A673 (cell line): ENCODE measurements around the gene SPINK4. TPM values are rescaled to one million over a fixed set of nuclear protein-coding genes. Genes with fewer than 3 reads are reported as not detected.
A peak's percentile ranks its signal among the peaks of the same experiment; 100 is the strongest.

Experiments
- BruUV-seq: library from RNA; stranded (reverse); fragments of 400-500 nt; replicated peaks from 2 replicates; lab custom pipeline; 2021; lab: Mats Ljungman, UMichigan
- CTCF ChIA-PET: fragments of 300-600 bp; sonication (Branson Sonifier 250); formaldehyde crosslinking; loops from one replicate; lab custom pipeline; 2022; ENCODE audit warnings: antibody characterized with exemption; lab: Charles Lee
- POLR2A ChIA-PET: fragments of 300-600 bp; sonication (Branson Sonifier 250); formaldehyde crosslinking; loops from one replicate; lab custom pipeline; 2022; ENCODE audit warnings: antibody characterized with exemption; ENCODE audit not compliant: low non-redundant PET; lab: Charles Lee
- DNase-seq: peaks from one replicate; pipeline ENCODE4 v3.0.0-alpha.2; 2015; ENCODE audit warnings: low spot score
- H3K27ac ChIP-seq: fragments of 200-600 bp; sonication (generic); 2 replicates; pipeline ENCODE4 v1.5.1; 2016; ENCODE audit warnings: mixed run types, low read depth, mild to moderate bottlenecking, mixed read lengths, antibody characterized with exemption, low read length; ENCODE audit not compliant: poor library complexity, severe bottlenecking
- H3K27me3 ChIP-seq: fragments of 200-600 bp; sonication (generic); replicated peaks from 2 replicates; pipeline ENCODE4 v1.6.1; 2017; ENCODE audit warnings: mixed run types, low read depth, mild to moderate bottlenecking, mixed read lengths, antibody characterized with exemption, low read length; ENCODE audit not compliant: insufficient read depth, poor library complexity
- H3K36me3 ChIP-seq: fragments of 200-600 bp; sonication (generic); 2 replicates; pipeline ENCODE4 v1.6.1; 2016; ENCODE audit warnings: mixed run types, mild to moderate bottlenecking, mixed read lengths, antibody characterized with exemption, low read length; ENCODE audit not compliant: insufficient read depth, poor library complexity, severe bottlenecking
- H3K4me1 ChIP-seq: fragments of 200-600 bp; sonication (generic); 2 replicates; pipeline ENCODE4 v1.6.1; 2017; ENCODE audit warnings: mixed run types, mild to moderate bottlenecking, mixed read lengths, antibody characterized with exemption, low read length; ENCODE audit not compliant: insufficient read depth, poor library complexity, severe bottlenecking
- H3K4me3 ChIP-seq: fragments of 200-600 bp; sonication (generic); 2 replicates; pipeline ENCODE4 v1.5.1; 2016; ENCODE audit warnings: low read depth, mixed run types, mild to moderate bottlenecking, mixed read lengths, low read length; ENCODE audit not compliant: poor library complexity, severe bottlenecking
- H3K9me3 ChIP-seq: fragments of 200-600 bp; sonication (generic); 2 replicates; pipeline ENCODE4 v1.6.1; 2016; ENCODE audit warnings: mixed run types, low read depth, mild to moderate bottlenecking, mixed read lengths, antibody characterized with exemption, low read length; ENCODE audit not compliant: poor library complexity, severe bottlenecking
- EZH2 ChIP-seq: fragments of 200-600 bp; sonication (generic); IDR thresholded peaks from 2 replicates; pipeline ENCODE4 v1.6.1; 2017; ENCODE audit warnings: borderline replicate concordance, low read depth, mild to moderate bottlenecking, mixed read lengths, antibody characterized with exemption, low read length; ENCODE audit not compliant: poor library complexity, severe bottlenecking
- intact Hi-C: fragments of 100-400 bp; cut with micrococcal nuclease; formaldehyde crosslinking; loops from one replicate; pipeline ENCODE4 v1.10.0; 2022; ENCODE audit not compliant: unreplicated experiment
- total RNA-seq: library from RNA; stranded (reverse); gene quantifications from 2 replicates; pipeline ENCODE4 v1.2.3, GENCODE V29; 2021
- TF ChIP-seq, protein P1 (sequence below): fragments of 300-800, 200-600 bp; sonication (generic); conservative IDR thresholded peaks from 2 replicates; pipeline ENCODE4 v1.5.1; 2017; ENCODE audit warnings: low read depth, mild to moderate bottlenecking, antibody characterized with exemption, low read length, moderate library complexity, mixed read lengths

SPINK4 gene
- total RNA-seq, 1 experiment from 2014 or later: not detected

DNA sequence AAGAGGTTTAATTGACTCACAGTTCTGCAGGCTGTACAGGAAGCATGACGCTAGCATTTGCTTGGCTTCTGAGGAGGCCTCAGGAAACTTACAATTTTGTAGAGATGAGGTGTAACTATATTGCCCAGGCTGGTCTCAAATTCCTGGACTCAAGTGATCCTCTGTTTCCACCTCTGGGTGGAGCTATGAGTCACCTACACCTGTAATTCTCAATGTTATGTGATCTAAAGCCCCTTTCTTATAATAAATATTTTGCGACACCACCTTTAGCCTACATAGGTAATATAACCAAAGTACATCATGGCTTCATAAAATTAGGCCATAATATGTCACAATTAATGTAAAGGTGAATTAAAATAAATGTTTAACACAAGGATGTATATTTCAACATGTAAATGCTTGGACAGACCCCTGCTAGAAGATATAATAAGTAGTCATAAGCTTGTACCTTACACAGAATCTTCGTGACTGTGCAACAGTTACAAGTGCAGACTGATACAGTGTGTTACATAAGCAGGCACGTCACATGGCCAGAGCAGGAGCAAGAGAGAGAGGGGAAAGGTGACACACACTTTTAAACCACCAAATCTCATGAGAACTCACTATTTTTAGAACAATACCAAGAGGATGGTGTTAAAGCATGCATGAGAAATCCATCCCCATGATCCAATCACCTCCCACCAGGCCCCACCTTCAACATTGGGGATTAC lies 29.8 kb upstream of the SPINK4 start:
- Histone ChIP-seq H3K36me3 (no peaks in the 10 kb centered on the region), H3K27me3 (no peaks in the 10 kb centered on the region), H3K4me1 (no peaks in the 10 kb centered on the region), H3K4me3 (no peak overlapping the region), H3K9me3 (no peaks in the 10 kb centered on the region), H3K27ac (no peak overlapping the region)
- DNase-seq: no peak
- intact Hi-C loops: no loop called here
- POLR2A ChIA-PET: no interaction called here
- no peak for TF ChIP-seq EZH2
- no TSS peak for BruUV-seq
- CTCF ChIA-PET: no interaction called here

DNA sequence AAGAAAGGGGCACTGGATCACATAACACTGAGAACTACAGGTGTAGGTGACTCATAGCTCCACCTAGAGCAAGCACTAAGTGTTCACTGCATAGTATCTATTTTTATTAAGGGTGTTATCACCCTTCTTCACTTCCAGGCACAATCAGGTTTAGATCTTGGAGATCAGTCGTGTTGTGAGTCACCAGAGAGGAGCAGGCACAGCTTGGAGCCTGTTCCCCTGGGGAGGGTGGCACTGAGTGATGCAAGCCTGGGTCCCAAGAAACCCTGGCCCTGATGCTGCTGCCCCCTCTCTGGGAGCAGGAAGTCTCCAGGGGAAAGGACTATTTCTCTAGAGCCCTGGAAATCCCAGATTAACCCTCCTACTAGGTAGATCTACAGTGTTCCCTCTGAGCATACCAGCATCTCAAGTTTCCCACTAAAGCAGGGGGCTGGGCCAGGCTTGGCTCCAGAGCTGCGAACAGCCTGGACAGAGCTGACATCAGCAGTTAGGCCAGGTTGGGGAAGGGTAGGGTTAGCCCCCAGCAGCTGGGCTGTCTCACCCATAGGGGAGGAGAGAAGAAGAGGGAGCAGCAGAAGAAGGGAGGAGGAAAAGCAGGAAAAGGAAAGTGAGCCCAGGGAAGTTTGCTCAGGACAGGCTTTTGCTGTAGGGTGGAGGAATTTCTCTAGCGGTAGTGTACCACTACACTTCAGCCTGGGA lies 28.1 kb upstream of the SPINK4 start:
- Histone ChIP-seq H3K9me3 (no peaks in the 10 kb centered on the region), H3K27me3 (no peaks in the 10 kb centered on the region), H3K4me3 (no peak overlapping the region), H3K36me3 (no peaks in the 10 kb centered on the region), H3K4me1 (no peaks in the 10 kb centered on the region), H3K27ac (no peak overlapping the region)
- POLR2A ChIA-PET: no interaction called here
- no TSS peak for BruUV-seq
- CTCF ChIA-PET: no interaction called here
- no peak for TF ChIP-seq EZH2
- TF ChIP-seq, protein P1, sequence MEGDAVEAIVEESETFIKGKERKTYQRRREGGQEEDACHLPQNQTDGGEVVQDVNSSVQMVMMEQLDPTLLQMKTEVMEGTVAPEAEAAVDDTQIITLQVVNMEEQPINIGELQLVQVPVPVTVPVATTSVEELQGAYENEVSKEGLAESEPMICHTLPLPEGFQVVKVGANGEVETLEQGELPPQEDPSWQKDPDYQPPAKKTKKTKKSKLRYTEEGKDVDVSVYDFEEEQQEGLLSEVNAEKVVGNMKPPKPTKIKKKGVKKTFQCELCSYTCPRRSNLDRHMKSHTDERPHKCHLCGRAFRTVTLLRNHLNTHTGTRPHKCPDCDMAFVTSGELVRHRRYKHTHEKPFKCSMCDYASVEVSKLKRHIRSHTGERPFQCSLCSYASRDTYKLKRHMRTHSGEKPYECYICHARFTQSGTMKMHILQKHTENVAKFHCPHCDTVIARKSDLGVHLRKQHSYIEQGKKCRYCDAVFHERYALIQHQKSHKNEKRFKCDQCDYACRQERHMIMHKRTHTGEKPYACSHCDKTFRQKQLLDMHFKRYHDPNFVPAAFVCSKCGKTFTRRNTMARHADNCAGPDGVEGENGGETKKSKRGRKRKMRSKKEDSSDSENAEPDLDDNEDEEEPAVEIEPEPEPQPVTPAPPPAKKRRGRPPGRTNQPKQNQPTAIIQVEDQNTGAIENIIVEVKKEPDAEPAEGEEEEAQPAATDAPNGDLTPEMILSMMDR: no peak
- peak; percentile 35 for DNase-seq
- intact Hi-C loops: no loop called here

DNA sequence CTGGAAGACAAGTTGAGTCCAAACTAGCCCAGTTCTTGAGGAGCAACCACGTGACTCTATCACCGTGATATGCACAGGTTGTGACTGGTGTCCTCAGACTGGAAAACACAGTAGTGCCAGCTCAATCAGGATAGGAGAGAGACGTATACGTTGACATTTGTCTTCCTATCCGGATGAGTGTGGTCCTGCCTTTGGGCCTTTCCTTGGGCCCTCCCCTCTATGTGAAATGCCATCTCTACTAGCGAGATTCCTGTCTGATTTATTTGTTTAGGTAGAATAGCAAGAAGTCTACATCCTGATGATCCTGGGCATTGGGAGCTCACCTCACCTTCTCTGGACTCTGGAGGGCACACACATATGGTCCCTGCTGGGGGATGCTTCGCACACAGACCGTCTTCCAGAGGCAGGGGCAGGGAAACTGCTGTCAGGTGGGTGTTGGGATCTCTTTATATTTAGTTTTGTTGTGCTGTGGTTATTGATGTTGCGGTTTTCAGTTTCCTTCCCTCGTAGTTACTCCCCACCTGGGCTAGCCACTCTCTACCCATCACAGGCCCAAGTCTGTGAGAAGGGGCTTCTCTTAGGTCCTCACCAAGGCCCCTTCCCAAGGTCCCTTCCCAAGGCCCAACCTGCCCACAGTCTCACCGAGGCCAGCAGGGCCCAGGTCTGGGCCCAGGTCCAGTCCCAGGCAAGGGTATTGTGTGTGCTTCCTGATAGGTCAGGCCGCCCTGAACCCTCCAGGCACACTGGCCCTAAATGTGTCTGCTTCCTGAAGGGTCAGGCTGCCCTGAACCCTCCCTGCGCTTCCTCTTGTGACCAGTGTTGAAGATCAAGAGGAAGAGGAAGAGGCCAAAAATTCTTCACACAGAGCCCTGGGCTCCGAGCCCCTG lies 19.0 kb upstream of the SPINK4 start:
- intact Hi-C loops: loop anchor here (5.0 to 10.0 kb wide), 2 partner anchors 54 to 636 kb away; partner anchors contain the start of gene B4GALT1
- peaks cover 7% of the 10 kb centered on the region for H3K4me1 ChIP-seq
- CTCF ChIA-PET: no interaction called here

More for the DNA sequence above, 19.0 kb upstream of the SPINK4 start:
- POLR2A ChIA-PET: interaction anchor here (0.7 kb wide), 1 partner anchor 810 kb away, joined by 3 read pairs; no protein-coding TSS in a partner anchor
- H3K27me3 ChIP-seq: no peaks in the 10 kb centered on the region
- no peaks in the 10 kb centered on the region for H3K9me3 ChIP-seq
- no peak for DNase-seq
- H3K36me3 ChIP-seq: no peaks in the 10 kb centered on the region
- no peak overlapping the region for H3K4me3 ChIP-seq
- H3K27ac ChIP-seq: no peak overlapping the region
- TF ChIP-seq, protein P1: no peak
- no peak for TF ChIP-seq EZH2
- no TSS peak for BruUV-seq
